K562 (cell line): ENCODE results near the gene PRSS21.

ENCODE experiments used
- TAF1 ChIP-seq: IDR thresholded peaks from 2 replicates; pipeline ENCODE4 v1.6.1; 2011; ENCODE audit warnings: mild to moderate bottlenecking, low read length, moderate library complexity; ENCODE audit not compliant: insufficient read depth, control insufficient read depth, severe bottlenecking; ENCODE audit errors: extremely low read depth
- XRCC5 ChIP-seq: fragments of 200-400 bp; formaldehyde crosslinking; IDR thresholded peaks from 2 replicates; pipeline ENCODE4 v1.6.1; 2017; ENCODE audit warnings: low read depth, mild to moderate bottlenecking, low read length

DNA sequence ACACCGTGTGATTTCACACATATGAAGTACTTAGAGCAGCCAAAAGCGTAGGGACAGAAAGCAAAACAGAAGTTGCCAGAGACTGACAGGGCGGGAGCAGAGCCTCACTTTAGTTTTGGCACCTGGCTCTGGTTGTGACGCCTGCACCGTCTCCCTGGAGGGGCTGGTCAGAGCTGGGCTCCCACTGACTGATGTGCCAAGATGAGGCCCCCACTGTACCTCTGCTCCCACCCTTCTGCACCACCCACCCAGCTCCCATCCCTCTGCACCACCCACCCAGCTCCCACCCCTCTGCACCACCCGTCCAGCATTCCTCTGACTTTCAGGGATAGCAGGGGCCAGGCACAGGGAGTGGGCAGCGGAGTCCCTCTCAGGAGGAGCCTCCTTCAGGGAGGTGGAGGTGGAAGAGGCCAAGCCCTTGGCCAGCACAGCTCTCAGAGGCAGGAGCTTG is 3.2 kb upstream of the PRSS21 start:
- TF ChIP-seq TAF1, result no peak
- no peak for TF ChIP-seq XRCC5
